Kidney (tissue), 14 donors: ENCODE measurements around the gene USP2. TPM values are rescaled to one million over a fixed set of nuclear protein-coding genes. Genes with fewer than 3 reads are reported as not detected.
A peak's percentile ranks its signal among the peaks of the same experiment; 100 is the strongest.

ENCODE experiments used
- DNase-seq, 5 donors: peaks; one replicate each; pipeline ENCODE4 v3.0.0-alpha.2; 2013 to 2020
- FAIRE-seq: peaks from 2 replicates; lab custom pipeline; 2012; peaks lifted over from hg19 to GRCh38; lab: Jason Lieb, UNC
- H3K27ac ChIP-seq, 2 donors: one replicate each; pipeline ENCODE4 v1.7.0; 2013; ENCODE audit warnings: low read depth in 2 of 2, low read length in 2 of 2, inconsistent platforms in 1 of 2
- H3K27me3 ChIP-seq: one replicate; pipeline ENCODE4 v1.7.1; 2013; ENCODE audit warnings: low read length, inconsistent platforms; ENCODE audit not compliant: control insufficient read depth, insufficient read depth
- H3K36me3 ChIP-seq, 3 donors: one replicate each; pipeline versions ENCODE4 v1.7.0 to v1.7.1; 2013; ENCODE audit warnings: low read length in 3 of 3, control low read depth in 1 of 3, inconsistent platforms in 1 of 3; ENCODE audit not compliant: insufficient read depth in 3 of 3, control insufficient read depth in 2 of 3
- H3K4me1 ChIP-seq, 3 donors: one replicate each; pipeline versions ENCODE4 v1.7.0 to v1.7.1; 2013; ENCODE audit warnings: low read length in 3 of 3, inconsistent platforms in 1 of 3, low read depth in 1 of 3; ENCODE audit not compliant: control insufficient read depth in 2 of 3, insufficient read depth in 2 of 3
- H3K4me3 ChIP-seq, 3 donors: one replicate each; pipeline versions ENCODE4 v1.7.0 to v1.8.1; 2013; ENCODE audit warnings: low read length in 3 of 3, control low read depth in 1 of 3, inconsistent platforms in 1 of 3
- H3K9ac ChIP-seq, 3 donors: one replicate each; pipeline versions ENCODE4 v1.7.0 to v1.7.1; 2013; ENCODE audit warnings: low read length in 3 of 3, control low read depth in 1 of 3, inconsistent platforms in 1 of 3
- H3K9me3 ChIP-seq, 3 donors: one replicate each; pipeline versions ENCODE4 v1.7.0 to v1.7.1; 2013; ENCODE audit warnings: low read length in 3 of 3, control low read depth in 1 of 3, inconsistent platforms in 1 of 3; ENCODE audit not compliant: control insufficient read depth in 2 of 3, insufficient read depth in 1 of 3
- CTCF ChIP-seq: IDR thresholded peaks from 3 replicates; pipeline ENCODE4 v1.5.1; 2012; ENCODE audit warnings: mild to moderate bottlenecking, moderate library complexity, borderline replicate concordance; ENCODE audit not compliant: insufficient read depth; ENCODE audit errors: extremely low read depth
- intact Hi-C: fragments of 100-400 bp; cut with DNase I; formaldehyde crosslinking; loops from one replicate; pipeline ENCODE4 v1.11.1; 2022
- polyA plus RNA-seq: library from polyadenylated mRNA; stranded (reverse); fragments of 350-450 nt; fragmentation: Illumina TruSeq; extraction: RNeasy Lipid Tissue Mini Kit (QIAGEN cat#74804); gene quantifications from one replicate; pipeline ENCODE4 v1.2.3, GENCODE V29; 2014; ENCODE audit warnings: low read depth, low replicate concordance; ENCODE audit not compliant: insufficient read depth
- total RNA-seq: library from RNA; stranded (reverse); fragmentation: NEBNext Ultra II Directional; extraction: Animal tissue kit (Norgen Biotek cat#: 25700); gene quantifications from one replicate; pipeline ENCODE4 v1.2.1, GENCODE V29; 2021
- donor health status: control.
- donor health status: control.
- donor health status: control.
- donor health status: control.
- donor health status: control.
- donor health status: DM: yes; HTN: yes; CAD: no.
- donor health status: Normal renal cell carcinoma (clear cell type).

The USP2 gene
- total and polyA plus RNA-seq, 2 donors from 2014 or later: 30.4 to 57.6 TPM

- TF ChIP-seq CTCF: no peak
These were observed 61.2 kb downstream of the USP2 start for GRCh38 chr11:119320240-119320775.

GRCh38 chr11:119319700-119320239, 61.7 kb downstream of the USP2 start:
- DNase-seq (peak in 1 of 5 donors; percentile 71), FAIRE-seq (no peak)
- H3K9me3 ChIP-seq: no peaks in the 10 kb centered on the region
- peak overlapping the region; percentile 63 to 78 for H3K27ac ChIP-seq
- H3K4me3 ChIP-seq: no peak overlapping the region
- H3K4me1 ChIP-seq: peaks cover 0 to 27% (median 9%) of the 10 kb centered on the region in 3 donors
- no peak overlapping the region for H3K9ac ChIP-seq
- intact Hi-C loops: no loop called here
- H3K27me3 ChIP-seq: no peaks in the 10 kb centered on the region
- no peaks in the 10 kb centered on the region for H3K36me3 ChIP-seq
- no peak for TF ChIP-seq CTCF

More at GRCh38 chr11:119320240-119320775, 61.2 kb downstream of the USP2 start:
- DNase-seq (peak; percentile 53 to 83 (median 81)), FAIRE-seq (no peak)
- H3K4me1 ChIP-seq: peaks cover 0 to 24% (median 9%) of the 10 kb centered on the region in 3 donors
- H3K4me3 ChIP-seq: peak overlapping the region in 1 of 3 donors; percentile 60
- H3K9ac ChIP-seq: peak overlapping the region in 1 of 3 donors; percentile 51
- intact Hi-C loops: no loop called here
- H3K27me3 ChIP-seq: no peaks in the 10 kb centered on the region
- H3K36me3 ChIP-seq: no peaks in the 10 kb centered on the region
- H3K27ac ChIP-seq: peak overlapping the region; percentile 63 to 78
- no peaks in the 10 kb centered on the region for H3K9me3 ChIP-seq

- H3K27ac ChIP-seq: peak overlapping the region; percentile 57 to 78
- H3K4me1 ChIP-seq: peaks cover 0 to 28% (median 9%) of the 10 kb centered on the region in 3 donors
- no peak for TF ChIP-seq CTCF
- intact Hi-C loops: no loop called here
- H3K4me3 ChIP-seq: no peak overlapping the region
- H3K36me3 ChIP-seq: no peaks in the 10 kb centered on the region
- H3K27me3 ChIP-seq: no peaks in the 10 kb centered on the region
- no peak overlapping the region for H3K9ac ChIP-seq
- DNase-seq (peak in 1 of 5 donors; percentile 56), FAIRE-seq (no peak)
- no peaks in the 10 kb centered on the region for H3K9me3 ChIP-seq
These were observed 62.3 kb downstream of the USP2 start for GRCh38 chr11:119319136-119319699.
